ENCODE measurements around the gene BTBD16. TPM values are rescaled to one million over a fixed set of nuclear protein-coding genes. Genes with fewer than 3 reads are reported as not detected.

Gene BTBD16
- total RNA-seq, 4 donors from 2014 or later, result not detected

- TF ChIP-seq POLR2A (IDR thresholded peaks at IDR 0.05) (no peak), EP300 (IDR thresholded peaks at IDR 0.05; ENCODE audit: low read depth) (no peak), POLR2AphosphoS5 (IDR thresholded peaks at IDR 0.05) (no peak)
- no peak overlapping the region for H3K27ac ChIP-seq
- no peaks in the 10 kb centered on the region for H3K36me3 ChIP-seq
- no peaks in the 10 kb centered on the region for H3K9me3 ChIP-seq
- no peak overlapping the region for H3K4me3 ChIP-seq
- intact Hi-C loops (cut with DNase I; ENCODE audit: low total_unique reads) (no loop called here), in situ Hi-C loops (cut with MboI; ENCODE audit: low pct_ligation_motif_present in 1 of 4, low pct_unique_long_range_greater_than_20kb in 1 of 4, low sequenced_read_pairs in 3 of 4) (no loop called here)
- no peak for DNase-seq
- 88% methylated on average over 25 of the region's 25 CpGs; no CpG with 5 or more reads in 1 of the 2 donors for WGBS, 2 donors (ENCODE audit: low coverage in 1 of 2)
- H3K4me1 ChIP-seq, result no peaks in the 10 kb centered on the region
- no peaks in the 10 kb centered on the region for H3K27me3 ChIP-seq
Observed at GRCh38 chr10:122248356-122249302, 22.5 kb upstream of the BTBD16 start.

- H3K27me3 ChIP-seq, result no peaks in the 10 kb centered on the region
- DNase-seq, result no peak
- H3K36me3 ChIP-seq, result no peaks in the 10 kb centered on the region
- no peak overlapping the region for H3K27ac ChIP-seq
- in situ Hi-C loops (cut with MboI; ENCODE audit: low pct_ligation_motif_present in 1 of 4, low pct_unique_long_range_greater_than_20kb in 1 of 4, low sequenced_read_pairs in 3 of 4) (no loop called here), intact Hi-C loops (cut with DNase I; ENCODE audit: low total_unique reads) (no loop called here)
- H3K4me1 ChIP-seq, result no peaks in the 10 kb centered on the region
- no peak overlapping the region for H3K4me3 ChIP-seq
- TF ChIP-seq POLR2AphosphoS5 (IDR thresholded peaks at IDR 0.05) (no peak), EP300 (IDR thresholded peaks at IDR 0.05; ENCODE audit: low read depth) (no peak), POLR2A (IDR thresholded peaks at IDR 0.05) (no peak), CTCF (IDR thresholded peaks at IDR 0.05) (no peak)
- 71 to 84% methylated on average over 1 to 11 of the region's 11 CpGs for WGBS, 2 donors (ENCODE audit: low coverage in 1 of 2)
- no peaks in the 10 kb centered on the region for H3K9me3 ChIP-seq
Observed at GRCh38 chr10:122249303-122249850, 21.7 kb upstream of the BTBD16 start.

GRCh38 chr10:122249991-122250750, 20.9 kb upstream of the BTBD16 start:
- DNase-seq, result no peak
- TF ChIP-seq POLR2AphosphoS5 (IDR thresholded peaks at IDR 0.05) (no peak), EP300 (IDR thresholded peaks at IDR 0.05; ENCODE audit: low read depth) (no peak), CTCF (IDR thresholded peaks at IDR 0.05) (no peak), POLR2A (IDR thresholded peaks at IDR 0.05) (no peak)
- in situ Hi-C loops (cut with MboI; ENCODE audit: low pct_ligation_motif_present in 1 of 4, low pct_unique_long_range_greater_than_20kb in 1 of 4, low sequenced_read_pairs in 3 of 4) (no loop called here), intact Hi-C loops (cut with DNase I; ENCODE audit: low total_unique reads) (no loop called here)
- Histone ChIP-seq H3K4me3 (no peak overlapping the region), H3K4me1 (no peaks in the 10 kb centered on the region), H3K27ac (no peak overlapping the region), H3K27me3 (no peaks in the 10 kb centered on the region), H3K9me3 (no peaks in the 10 kb centered on the region), H3K36me3 (no peaks in the 10 kb centered on the region)
- WGBS, 2 donors (ENCODE audit: low coverage in 1 of 2), result 82 to 90% methylated on average over 2 to 9 of the region's 10 CpGs

GRCh38 chr10:122251459-122252255, 19.4 kb upstream of the BTBD16 start:
- H3K4me3 ChIP-seq, result no peak overlapping the region
- no peak overlapping the region for H3K27ac ChIP-seq
- no peak for DNase-seq
- no peak for TF ChIP-seq POLR2A (IDR thresholded peaks at IDR 0.05)
- H3K4me1 ChIP-seq, result no peaks in the 10 kb centered on the region
- no peaks in the 10 kb centered on the region for H3K9me3 ChIP-seq
- H3K36me3 ChIP-seq, result no peaks in the 10 kb centered on the region
- intact Hi-C loops (cut with DNase I; ENCODE audit: low total_unique reads), result no loop called here
- 85 to 93% methylated on average over 3 to 11 of the region's 11 CpGs for WGBS, 2 donors (ENCODE audit: low coverage in 1 of 2)
- no peaks in the 10 kb centered on the region for H3K27me3 ChIP-seq
- in situ Hi-C loops (cut with MboI; ENCODE audit: low pct_ligation_motif_present in 1 of 4, low pct_unique_long_range_greater_than_20kb in 1 of 4, low sequenced_read_pairs in 3 of 4), result no loop called here

All from transverse colon (tissue), 4 donors.